NOMO-1 treated with DMSO at 0.1 percent for 48 hours (cell line): ENCODE data around the gene VPS54.
"Not testable (repeated sequence)": the region's sequence is repeated elsewhere in the genome, so short reads cannot be mapped to it uniquely, and the experiment has no call there.

Source experiments
- DNase-seq: peaks from one replicate; lab custom pipeline; 2025; ENCODE audit not compliant: unreplicated experiment; lab: John Stamatoyannopoulos, UW

VPS54 gene

GRCh38 chr2:63994329-63995070, 24.7 kb downstream of the VPS54 start:
- DNase-seq = not testable (repeated sequence)

GRCh38 chr2:63993871-63994270, 25.4 kb downstream of the VPS54 start:
- DNase-seq = no peak

DNA sequence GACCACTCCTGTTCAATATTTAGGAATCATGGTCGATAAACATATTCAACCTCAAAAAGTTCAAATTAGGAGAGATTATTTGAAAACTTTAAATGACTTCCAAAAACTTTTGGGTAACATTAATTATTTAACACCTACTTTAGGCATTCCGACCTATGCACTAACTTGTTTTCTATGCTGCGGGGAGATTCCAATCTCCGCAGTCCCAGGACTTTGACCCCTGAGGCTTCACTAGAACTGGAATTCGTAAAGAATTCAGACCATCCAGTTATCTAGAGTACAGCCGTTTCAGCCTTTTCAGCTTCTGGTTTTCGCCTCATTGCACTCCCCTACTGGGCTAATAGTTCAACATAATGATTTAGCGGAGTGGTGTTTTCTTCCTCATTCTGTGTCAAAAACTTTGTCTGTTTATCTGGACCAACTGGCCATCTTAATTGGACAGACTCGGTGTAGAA, 26.1 kb downstream of the VPS54 start:
- DNase-seq = not testable (repeated sequence)

DNA sequence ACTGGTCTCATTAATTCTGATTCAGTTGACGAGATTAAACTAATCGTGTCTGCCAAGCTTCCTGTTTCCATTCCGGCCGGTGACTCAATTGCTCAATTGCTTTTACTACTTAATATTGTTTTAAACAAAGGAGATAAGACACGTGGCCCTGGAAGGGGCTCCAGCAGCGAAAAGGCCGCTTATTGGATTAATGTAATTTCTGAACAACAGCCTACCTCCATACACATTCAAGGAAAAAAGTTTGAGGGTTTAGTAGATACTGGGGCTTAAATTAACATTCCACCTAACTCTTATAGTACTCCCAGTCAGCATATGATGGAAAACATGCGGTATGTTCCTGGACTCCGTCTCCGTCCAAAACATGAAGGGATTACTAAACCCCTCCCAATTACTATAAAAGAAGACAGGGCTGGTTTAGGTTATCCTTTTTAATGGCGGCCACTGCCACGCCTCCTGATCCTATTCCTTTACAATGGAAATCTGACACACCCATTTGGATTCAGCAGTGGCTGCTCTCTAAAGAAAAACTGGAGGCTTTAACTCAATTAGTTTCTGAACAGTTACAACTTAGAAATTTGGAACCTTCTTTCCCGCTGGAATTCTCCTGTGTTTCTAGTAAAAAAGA, 27.1 kb downstream of the VPS54 start:
- no peak for DNase-seq

DNA sequence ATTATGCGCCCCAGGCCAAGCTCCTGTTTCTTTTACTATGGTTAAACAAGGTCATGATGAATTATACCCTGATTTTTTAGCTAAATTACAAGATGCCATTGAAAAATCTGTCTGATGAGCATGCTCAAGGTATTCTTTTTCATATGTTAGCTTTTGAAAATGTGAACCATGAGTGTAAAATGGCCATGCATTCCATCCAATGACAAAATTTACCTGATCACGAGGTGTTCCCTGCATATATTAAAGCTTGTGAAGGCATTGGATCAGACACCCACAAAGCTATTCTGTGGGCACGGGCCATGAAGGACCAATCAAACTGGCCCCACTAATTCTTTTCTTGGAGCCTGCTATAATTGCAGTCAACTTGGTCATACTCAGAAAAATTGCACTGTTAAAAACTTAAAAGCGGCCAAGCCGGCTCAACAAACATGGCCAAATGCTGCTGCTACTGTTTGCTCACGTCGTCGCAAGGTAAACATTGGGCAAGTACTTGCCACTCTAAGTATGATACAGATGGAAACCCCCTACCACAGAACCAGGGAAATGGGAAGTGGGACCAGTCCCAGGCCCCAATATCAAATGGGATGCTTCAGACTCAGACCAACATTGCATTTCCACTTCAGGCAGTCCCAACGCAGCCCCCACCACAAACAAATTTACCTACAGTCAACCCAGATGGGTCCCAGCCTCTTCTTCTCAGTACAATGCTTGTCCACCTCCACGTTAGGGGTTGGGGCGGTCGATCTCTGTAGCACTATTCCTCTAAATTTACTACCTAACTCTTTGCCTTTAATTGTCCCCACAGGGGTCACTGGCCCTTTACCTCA, 27.8 kb downstream of the VPS54 start:
- not testable (repeated sequence) for DNase-seq

DNA sequence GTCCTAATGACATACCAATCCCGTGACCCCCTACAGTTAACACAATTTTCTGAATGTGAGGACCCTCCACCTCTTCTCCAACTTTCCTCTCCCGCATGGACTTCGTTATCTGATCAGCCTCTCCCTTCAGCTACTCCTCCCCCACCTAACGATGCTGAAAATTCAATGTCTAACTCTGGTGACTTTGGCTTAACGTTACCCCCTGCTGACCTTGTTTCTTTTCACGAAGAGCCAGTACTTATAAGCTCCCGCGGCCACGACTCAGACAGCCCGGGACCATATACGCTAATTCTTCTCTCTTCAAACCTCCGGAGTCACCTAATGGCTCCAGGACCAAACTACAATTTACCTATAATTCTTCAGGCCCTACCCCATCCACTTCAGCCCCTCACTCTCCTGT, 29.2 kb downstream of the VPS54 start:
- DNase-seq = no peak

DNA sequence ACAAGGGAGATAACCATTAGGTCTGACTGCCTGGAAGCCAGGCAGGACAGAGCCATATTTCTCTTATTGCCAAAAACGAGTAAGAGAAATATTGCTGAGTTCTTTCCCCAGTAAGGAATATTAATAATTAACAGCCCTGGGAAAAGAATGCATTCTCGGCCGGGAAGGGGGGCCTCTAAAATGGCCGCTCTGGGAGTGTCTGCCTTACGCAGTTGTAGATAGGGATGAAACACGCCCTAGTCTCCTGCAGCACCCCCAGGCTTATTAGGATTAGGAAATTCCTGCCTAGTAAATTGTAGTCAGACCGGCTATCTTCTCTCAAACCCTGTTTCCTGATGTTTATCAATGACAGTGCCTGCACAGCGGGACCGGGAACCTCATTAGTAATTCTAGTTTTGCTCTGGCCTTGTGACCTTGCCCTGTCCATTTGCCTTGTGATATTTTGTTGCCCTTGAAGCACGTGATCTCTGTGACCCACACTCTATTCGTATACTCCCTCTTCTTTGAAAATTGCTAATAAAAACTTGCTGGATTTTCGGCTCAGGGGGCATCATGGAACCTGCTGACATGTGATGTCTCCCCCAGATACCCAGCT, 30.3 kb downstream of the VPS54 start:
- not testable (repeated sequence) for DNase-seq

DNA sequence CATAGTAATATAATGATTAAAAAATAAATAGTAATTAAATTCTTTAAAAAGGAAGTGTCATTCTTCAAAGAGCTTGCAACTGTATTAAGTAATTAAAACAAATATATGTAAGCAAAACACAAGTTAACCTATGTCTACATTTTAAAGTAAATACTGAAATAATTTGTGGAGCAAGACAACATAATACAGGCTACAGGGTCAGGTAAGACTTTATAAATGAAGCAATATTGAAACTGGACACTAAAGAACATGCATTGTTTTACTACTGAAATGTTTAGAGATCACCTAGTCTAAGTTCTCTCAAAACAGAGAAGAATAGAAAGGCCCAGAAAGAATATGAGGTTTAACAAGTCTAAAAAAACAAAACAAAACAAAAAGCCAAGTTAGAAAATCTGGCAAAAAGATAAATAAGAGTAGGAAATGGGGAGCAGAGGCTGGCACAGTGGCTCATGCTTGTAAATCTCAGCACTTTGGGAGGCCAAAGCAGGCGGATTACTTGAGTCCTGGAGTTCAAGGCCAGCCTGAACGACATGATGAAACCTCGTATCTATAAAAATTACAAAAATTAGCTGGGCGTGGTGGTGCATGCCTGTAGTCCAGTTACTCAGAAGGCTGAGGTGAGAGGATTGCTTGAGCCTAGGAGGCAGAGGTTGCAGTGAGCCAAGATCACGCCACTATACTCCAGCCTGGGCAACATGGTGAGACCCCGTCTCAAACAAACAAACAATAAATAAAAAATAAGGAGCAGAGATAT, 34.4 kb downstream of the VPS54 start:
- DNase-seq = no peak

DNA sequence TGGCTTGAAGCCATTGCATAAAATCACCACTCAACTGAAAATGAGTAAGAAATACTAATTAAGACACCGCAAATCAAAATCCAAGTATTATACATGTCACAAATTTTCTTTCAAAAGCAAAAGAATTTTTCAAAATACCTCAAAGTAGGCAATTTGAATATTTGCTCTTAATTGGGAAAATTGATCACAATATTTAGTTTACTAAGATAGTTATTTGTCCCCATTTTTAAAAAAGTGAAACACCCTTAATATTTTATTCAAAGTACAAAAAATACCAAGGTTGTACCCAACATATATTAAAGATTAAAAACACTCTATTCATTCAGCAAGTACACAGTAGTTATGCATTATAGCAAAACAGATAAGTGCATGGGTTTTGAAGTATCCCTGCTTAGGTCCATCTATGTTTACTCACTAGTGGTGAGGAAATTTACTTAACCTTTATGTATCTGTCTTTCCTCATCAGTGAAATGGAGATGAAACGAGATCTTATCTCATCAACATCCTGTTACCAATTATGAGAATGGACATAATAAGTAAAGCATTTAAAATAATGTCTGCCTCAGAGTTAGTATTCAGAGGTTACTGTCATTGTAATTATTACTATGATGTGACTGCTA, 35.1 kb downstream of the VPS54 start:
- DNase-seq = no peak

- DNase-seq = no peak
Measured at GRCh38 chr2:63982335-63982734, 36.9 kb downstream of the VPS54 start.

DNA sequence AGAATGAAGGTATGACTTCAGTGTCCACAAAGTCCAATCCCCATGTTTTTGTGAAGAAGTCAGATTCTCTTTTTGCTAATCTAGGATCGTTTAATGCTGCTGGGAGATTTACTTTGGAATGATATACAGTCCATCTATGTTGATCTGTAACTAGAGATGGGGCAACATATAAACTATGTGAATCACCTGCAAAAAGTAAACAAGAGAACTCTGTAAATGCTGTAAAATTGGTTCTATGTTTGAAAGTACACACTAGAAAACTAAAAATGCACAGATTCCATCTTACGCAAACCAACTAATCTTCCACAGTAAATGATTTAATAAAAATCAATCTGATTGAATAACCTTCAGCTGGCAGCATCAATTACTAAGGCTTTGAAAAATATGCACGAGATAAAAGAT, 37.5 kb downstream of the VPS54 start:
- DNase-seq = no peak

DNA sequence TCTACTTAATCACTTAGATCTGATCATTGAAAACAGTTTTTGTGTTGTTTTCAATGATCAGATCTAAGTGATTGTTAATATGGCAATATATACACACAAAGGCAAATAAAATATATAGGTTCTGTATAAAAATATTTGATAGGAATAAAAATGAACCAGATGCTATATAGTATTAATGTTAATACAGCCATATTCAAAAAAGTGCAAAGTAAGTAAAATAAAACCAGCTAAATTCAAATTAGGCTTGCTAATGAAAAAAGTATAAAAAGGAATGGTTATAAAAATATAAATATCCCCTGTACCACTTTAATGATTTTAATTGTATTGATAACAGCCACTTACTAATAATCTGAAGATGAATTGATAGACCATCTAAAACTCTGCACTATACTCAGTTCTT, 38.4 kb downstream of the VPS54 start:
- DNase-seq = no peak

GRCh38 chr2:63977904-63978303, 41.3 kb downstream of the VPS54 start:
- DNase-seq = no peak

DNA sequence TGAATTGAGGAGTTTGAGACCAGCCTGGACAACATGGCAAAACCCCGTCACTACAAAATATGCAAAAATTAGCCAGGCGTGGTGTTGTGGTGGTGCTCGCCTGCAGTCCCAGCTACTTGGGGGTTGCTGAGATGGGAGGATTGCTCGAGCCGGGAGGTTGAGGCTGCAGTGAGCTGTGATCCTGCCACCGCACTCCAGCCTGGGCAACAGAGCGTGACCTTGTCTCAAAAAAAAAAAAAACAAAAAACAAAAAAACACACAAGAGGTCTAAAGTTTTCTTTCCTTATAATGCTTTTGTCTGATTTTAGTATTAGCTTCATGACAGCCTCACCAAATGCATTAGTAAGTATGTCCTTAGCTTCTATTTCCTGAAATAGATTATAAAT, 43.1 kb downstream of the VPS54 start:
- no peak for DNase-seq

GRCh38 chr2:63975437-63976124, 43.6 kb downstream of the VPS54 start:
- DNase-seq = no peak

- DNase-seq = not testable (repeated sequence)
Measured at GRCh38 chr2:63975036-63975435, 44.2 kb downstream of the VPS54 start.

DNA sequence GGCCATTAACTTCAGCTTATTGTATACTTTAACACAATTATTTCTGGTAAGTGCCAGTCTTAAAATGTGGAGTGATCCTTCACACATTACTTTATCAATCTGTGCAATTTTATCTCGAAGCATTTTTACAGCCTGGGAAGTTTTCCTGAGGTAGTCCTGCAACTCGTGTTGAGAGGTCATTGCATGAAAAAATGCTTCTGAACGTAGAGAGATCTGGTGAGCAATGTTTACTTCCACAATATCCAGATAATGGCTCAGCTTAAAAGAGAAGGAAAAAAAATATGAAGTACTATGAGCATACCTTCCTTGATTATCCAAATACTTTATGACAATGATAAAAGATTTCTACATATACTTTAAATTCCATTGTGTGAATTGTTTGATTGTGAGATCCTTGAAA, 57.0 kb downstream of the VPS54 start:
- DNase-seq = no peak

- DNase-seq = no peak
Measured at GRCh38 chr2:63950414-63950813, 68.8 kb downstream of the VPS54 start.

DNA sequence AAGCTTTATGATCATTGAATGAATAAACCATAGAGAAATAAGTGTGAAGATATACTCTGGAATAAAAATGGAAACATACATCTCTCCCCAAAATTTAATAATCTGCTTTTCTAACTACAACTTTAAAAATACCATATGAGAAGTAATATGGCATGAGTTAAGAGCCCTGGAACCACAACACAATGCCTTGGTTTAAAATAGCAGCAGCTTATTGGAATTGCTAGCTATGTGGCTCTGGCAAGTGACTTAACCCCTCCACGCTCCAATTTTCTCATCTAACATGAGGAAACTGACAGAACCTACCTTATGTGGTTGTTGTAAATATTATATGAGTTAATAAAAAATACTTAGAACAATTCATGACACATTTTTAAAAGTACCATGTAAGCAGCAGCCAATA, 76.4 kb downstream of the VPS54 start:
- DNase-seq = no peak

DNA sequence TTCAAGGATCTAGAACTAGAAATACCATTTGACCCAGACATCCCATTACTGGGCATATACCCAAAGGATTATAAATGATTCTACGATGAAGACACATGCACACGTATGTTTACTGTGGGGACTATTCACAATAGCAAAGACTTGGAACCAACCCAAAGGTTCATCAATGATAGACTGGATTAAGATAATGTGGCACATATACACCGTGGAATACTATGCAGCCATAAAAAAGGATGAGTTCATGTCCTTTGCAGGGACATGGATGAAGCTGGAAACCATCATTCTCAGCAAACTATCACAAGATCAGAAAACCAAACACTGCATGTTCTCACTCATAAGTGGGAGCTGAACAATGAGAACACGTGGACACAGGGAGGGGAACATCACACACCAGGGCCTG, 87.1 kb downstream of the VPS54 start:
- not testable (repeated sequence) for DNase-seq
